Measurements from ENCODE around the gene TEC. TPM values are rescaled to one million over a fixed set of nuclear protein-coding genes. Genes with fewer than 3 reads are reported as not detected.

The TEC gene
- total RNA-seq, 1 donor from 2014 or later: 2.2 TPM

DNA sequence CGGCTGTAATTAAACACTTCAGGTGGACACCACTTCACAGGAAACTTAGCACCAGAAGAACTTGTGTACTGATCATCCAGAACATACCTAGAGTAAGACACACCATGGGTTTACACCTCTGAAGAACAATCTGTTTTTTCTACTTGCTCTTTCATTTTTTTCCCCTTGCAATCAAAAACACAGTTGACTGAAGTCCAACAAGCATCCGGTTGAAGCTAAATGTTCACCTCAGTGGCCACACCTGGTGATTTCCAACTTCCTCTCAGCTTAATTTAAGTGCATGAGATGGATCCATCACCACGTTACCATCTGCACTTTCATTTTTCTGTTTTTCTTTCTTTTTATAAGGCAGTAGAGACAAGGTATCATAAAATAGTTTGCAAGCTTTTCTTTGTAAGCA, 130.7 kb downstream of the TEC start:
- ATAC-seq: no peak
- DNase-seq: no peak
- intact Hi-C loops (cut with micrococcal nuclease): no loop called here

DNA sequence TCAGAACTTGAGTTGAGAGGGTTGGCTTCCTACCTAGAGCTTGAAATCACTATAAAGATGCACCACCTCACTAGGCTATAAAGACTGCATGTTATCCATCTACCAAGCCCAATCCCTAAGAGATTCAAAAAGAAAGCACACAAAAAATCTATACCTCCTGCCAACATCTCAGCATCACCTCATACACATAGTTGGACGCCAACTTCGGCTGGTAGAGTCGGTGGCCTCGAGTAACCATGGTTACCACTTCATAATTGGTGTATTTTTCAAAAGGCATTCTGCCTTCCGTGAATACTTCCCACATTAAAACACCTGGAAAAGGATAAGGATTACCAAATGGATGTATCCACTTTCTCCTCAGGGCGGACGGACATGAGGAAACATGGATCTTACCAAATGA, 131.1 kb downstream of the TEC start:
- intact Hi-C loops (cut with micrococcal nuclease): no loop called here
- DNase-seq (no peak), ATAC-seq (no peak)

DNA sequence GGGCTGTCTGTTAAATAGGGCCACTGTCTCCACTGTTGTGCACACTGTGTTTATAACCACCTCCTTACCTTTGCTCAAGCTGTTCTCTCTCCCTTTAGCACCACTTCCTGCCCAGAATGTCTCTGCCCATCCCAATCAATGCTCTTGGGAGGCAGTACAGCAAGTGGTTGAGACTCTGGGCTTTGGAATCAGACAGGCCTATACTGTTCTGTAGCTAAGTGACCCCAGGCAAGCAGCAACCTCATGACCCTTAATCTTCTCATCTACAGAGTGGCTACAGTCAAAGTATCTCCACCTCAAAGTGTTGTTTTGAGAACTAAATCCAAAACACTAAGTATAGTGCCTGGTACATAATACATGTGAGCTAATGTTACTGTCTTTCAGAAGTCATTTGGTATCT, 131.8 kb downstream of the TEC start:
- DNase-seq (no peak), ATAC-seq (no peak)
- intact Hi-C loops (cut with micrococcal nuclease): no loop called here

DNA sequence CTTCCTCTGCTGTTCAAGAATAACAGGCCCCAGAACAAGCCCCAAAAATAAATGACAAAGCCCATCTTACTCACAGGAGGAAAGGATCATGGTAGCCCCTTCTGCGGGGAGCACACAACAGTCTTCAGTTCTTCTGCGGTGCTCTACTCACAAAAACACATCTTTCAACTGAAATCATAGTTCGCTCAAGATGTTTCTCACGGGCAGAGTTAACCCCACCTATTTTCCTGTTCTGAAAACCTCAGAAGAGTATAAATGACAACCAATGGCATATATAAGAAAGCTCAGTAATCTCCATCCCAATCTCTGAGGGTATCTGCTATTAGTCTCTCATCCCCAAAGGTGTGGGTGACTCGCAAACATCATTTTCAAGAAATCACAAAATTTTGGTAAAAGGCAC, 135.6 kb downstream of the TEC start, which contains the start of gene TXK:
TSS of gene TXK (minus strand) at position 170 of the 400 bp plus-strand sequence. CDS start at position 90, 80 bp downstream.
- no peak for ATAC-seq
- intact Hi-C loops (cut with micrococcal nuclease): no loop called here
- DNase-seq: no peak

DNA sequence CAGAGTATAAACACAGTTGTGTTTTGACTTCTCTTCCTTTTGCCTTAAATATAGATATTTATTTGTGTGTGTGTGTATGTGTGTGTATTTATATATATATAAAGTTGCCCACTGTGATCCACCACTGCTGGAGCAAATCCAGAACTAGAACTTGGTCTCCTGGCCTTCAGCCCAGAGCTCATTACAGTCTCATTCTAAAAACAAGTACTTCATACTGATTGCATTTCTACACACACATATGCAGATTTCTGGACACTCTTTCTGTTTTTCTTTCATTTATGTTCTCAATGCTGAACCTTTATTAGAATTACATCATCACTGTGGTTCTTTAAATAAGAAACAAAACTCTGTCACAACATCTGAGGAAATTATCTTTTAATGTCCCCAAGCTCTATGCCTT, 136.0 kb downstream of the TEC start:
- ATAC-seq (peak; percentile 38), DNase-seq (no peak)
- intact Hi-C loops (cut with micrococcal nuclease): no loop called here

DNA sequence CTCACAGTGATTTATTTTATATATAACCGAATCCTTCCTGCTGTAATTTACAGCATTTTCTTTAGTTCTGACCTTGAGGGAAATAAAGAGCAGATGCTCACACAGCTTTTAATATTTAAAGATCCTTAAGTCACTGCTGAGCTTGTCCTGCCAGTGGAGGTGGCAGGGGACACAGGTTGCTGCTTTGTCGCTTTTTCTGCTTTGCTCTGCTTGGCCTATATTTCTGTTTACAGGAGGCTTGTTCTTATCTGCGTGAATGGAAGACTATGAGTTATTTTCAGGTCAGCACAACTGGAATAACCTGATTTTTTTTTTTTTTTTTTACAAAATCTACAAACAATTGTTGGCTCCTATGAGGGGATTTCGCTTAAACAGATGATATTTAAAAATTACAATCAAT, 137.9 kb downstream of the TEC start:
- ATAC-seq (no peak), DNase-seq (no peak)
- intact Hi-C loops (cut with micrococcal nuclease): no loop called here

DNA sequence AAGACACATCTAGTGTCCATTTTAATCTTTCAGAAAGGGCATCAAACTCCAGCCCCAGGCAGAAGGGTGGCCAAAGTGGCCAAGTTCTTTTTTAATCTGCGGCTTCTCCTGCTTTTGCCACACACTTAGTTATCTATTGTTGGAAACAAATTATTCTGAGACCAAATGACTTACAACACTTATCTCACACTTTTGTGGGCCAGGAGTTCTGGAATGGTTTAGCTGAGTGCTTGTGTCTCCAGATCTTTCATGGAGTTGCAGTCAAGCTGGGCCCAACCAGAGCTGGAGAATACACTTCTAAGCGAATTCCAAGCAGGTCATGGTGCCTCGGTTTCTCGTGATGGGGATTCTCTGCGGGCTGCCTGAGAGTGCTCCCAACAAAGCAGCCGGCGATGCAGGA, 139.5 kb downstream of the TEC start:
- ATAC-seq: peak; percentile 67
- peak; percentile 27 for DNase-seq
- intact Hi-C loops (cut with micrococcal nuclease): no loop called here

DNA sequence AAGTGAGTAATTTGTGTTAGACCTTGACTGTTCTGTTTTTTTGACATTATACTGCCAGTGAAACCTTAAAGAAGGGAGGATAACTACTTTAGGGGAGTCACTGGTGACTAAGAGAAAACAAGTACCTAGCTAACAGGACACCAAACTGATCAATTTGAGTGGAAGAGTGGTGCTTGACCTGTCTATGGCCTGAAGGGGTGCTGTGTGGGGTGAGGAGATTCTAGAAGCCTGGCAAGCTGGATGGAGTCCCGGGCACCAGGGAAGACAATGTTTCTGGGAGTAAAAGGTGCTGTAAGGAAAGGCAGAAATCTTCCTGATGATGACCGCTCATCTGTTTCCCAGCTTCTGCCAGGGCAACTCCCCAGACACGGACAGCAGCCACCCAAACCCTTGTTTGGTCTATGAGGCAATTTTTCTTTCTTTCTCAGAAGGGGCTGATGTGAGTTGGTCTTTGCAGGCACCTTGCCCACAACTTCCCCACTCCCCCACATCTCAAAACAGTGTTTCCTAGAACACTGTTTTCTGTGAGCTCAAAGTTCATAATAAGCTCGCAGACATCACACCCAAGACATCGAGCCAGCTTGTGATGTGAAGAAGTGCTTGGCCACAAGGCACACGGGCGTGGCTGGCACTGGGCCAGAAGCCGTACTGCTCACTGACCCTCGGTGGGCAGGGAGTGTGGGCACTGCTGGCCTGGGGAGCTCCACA, 140.2 kb downstream of the TEC start:
- ATAC-seq: peak; percentile 8

DNA sequence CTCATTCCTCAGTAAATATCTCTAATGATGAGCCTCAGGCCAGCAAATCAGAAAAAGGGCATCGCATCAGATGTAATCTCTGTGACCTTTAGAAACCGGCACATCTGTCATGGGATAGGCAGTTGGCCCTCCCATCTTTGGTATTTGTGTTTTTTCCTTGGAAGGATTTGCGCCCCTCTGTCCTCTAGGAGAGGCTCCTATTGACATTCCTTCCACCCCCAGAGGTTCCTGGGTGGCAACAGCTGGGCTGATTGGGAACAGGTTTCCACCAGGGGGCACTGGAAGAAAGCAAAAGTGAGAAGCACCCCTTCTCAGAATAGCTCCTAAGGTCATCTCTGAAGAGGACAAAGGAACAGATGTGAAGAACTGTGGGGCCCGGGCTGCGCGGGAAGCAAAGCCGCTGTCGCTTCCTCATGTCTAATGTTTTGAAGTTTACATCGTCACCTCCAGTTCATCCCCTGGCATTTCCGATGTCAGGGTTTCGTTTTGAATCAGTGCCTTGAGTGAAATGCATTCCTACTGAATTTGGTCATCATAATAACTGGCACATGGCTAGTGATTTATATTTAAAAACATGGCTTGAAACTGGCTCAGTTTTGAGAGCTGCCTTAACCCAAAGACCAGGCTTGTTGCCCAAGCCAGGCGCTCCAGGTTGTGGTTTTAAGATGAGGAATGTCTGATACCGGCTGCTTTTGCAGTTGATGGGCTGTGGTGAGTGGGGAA, 141.8 kb downstream of the TEC start:
- intact Hi-C loops (cut with micrococcal nuclease): no loop called here
- ATAC-seq (peak; percentile 87), DNase-seq (peak; percentile 54)

More for the DNA sequence above, 140.2 kb downstream of the TEC start:
- peak; percentile 48 for DNase-seq
- intact Hi-C loops (cut with micrococcal nuclease): no loop called here

DNA sequence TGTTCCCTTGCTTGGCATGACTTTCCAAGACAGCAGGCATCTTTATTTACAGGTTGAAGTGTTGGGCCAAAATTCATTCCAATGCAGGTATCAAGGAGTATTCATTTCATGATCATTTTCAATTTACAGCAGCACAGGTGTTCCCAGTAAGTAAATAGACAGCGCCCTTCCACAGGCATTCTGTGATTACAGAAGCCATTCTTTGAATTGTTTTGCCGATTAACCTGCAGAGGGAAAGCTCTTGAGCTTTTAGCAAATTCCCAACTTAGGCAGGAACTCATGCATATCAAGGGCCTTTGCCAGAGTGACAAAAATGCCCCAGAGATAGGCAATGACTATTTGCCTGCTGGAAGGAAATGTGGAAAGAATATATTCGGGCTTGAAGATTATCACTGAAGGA, 142.4 kb downstream of the TEC start:
- DNase-seq (no peak), ATAC-seq (no peak)
- intact Hi-C loops (cut with micrococcal nuclease): no loop called here

DNA sequence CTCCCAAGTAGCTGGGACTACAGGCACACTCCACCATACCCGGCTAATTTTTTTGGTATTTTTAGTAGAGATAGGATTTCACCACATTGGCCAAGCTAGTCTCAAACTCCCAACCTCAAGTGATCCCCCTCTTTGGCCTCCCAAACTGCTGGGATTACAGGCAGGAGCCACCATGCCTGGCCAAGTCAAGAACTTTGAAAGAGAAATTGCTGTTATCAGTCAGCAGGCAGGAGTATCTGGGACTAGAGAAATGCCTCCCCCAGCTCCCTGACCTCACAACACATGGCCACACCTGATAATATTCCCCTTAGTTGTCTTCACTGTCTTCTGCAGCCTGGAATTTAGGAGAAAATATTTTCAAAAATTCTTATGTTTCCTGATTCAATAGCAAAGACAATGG, 143.0 kb downstream of the TEC start:
- intact Hi-C loops (cut with micrococcal nuclease): no loop called here
- DNase-seq (no peak), ATAC-seq (no peak)

DNA sequence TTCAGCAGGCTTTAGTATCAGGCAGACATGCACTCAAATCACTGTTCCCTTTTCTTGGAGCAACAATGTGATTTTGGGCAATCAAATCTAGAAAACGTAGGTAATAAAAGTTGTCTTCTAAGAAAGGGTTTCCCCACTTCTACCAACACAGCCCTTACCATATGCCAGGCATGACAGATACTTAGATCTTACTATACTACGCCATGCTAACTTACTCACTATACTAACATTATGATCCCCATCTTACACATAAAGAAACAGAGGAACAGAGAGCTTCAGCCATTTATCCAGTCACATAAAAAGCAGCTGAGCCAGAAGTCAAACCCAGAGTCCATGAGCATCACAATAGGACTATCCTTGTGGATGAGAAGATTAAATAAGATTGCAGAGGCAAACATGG, 144.8 kb downstream of the TEC start:
- DNase-seq (no peak), ATAC-seq (no peak)
- intact Hi-C loops (cut with micrococcal nuclease): no loop called here

DNA sequence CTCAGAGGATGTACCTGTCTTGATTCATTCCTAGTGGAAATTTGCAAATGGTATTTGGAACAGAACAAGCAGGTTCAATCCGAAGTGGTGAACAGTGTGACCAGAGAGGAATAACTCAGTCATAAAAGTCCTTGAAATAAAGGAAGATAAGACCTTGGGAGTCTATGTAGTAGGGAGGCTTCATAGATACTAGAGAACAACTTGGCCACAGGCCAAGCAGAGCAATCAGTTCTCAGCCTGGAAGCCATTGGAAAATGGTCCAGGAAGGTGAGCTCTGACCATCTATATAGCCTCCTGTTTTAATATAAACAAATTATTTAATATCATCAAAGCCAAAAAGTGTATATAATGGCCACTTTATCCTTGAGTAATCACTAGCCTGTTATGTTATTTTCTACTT, 146.9 kb downstream of the TEC start:
- ATAC-seq (no peak), DNase-seq (no peak)
- intact Hi-C loops (cut with micrococcal nuclease): no loop called here

DNA sequence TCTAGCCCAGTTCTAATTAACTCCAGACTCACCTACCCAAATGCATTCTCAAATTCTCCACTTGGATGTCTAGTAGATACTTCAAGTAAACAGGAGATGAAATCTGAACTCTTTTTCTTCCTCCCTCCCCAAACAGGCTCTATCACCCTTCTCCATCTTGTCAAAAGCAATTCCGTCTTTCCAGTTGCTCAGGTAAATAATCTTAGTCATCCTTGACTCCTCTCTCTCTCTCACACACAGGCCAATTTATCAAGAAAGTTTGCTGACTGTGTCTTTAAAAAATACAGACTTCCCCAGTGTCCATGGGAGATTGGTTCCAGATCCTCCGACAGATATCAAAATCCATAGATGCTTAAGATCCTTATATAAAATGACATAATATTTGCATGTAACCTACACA, 148.5 kb downstream of the TEC start:
- DNase-seq (no peak), ATAC-seq (no peak)
- intact Hi-C loops (cut with micrococcal nuclease): no loop called here

DNA sequence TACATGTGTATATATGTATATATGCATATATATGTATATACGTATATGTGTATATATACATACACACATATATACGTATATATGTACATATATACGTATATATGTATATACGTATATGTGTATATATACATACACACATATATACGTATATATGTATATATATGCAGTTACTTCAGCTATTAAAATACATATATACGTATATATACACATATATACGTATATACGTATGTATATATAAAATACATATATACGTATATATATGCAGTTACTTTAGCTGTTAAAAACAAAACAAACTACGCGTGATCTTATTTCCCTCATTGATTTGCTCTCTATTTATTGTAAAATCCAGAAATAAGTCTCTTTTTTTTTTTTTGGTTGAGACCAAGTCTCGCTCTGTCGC, 149.5 kb downstream of the TEC start:
- DNase-seq: no peak
- no peak for ATAC-seq
- intact Hi-C loops (cut with micrococcal nuclease): no loop called here

DNA sequence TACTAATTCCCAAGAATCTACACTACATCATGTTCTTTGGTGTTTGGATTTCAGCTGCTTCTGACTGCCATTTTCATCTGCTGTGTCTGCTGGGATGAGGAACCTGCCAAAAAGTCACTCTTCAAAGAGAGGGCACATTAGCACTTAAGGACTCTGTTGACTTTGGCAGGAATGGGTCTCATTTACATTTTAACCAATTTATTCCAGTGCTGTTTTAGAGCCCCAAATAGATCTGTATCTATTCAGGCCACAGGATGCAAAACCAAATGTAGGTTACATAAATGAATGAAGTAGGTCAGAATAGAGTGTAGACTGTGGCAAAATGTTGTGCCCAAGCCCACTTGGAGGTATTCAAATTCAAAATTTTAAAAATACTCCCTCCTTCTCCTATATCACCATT, 150.0 kb downstream of the TEC start:
- ATAC-seq (no peak), DNase-seq (no peak)
- intact Hi-C loops (cut with micrococcal nuclease): no loop called here

DNA sequence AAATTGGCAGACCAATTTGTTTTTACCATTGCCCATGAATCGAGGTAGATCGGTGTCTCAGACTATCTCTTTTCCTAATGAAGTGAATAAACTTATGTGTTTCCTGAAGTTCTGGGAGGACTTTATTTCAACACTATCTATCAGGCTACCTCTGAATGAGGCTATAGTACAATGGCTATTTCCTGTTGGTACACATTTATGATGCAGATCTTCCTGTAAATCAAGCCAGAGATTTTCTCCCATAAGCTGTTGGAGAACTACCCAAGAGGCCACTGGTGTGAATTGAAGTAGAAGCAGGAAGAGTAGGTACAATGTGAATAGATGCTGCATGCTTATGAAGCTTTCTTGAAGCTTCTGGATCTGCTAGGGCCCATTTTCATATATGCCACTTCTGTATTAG, 151.6 kb downstream of the TEC start:
- no peak for DNase-seq
- intact Hi-C loops (cut with micrococcal nuclease): no loop called here
- no peak for ATAC-seq

DNA sequence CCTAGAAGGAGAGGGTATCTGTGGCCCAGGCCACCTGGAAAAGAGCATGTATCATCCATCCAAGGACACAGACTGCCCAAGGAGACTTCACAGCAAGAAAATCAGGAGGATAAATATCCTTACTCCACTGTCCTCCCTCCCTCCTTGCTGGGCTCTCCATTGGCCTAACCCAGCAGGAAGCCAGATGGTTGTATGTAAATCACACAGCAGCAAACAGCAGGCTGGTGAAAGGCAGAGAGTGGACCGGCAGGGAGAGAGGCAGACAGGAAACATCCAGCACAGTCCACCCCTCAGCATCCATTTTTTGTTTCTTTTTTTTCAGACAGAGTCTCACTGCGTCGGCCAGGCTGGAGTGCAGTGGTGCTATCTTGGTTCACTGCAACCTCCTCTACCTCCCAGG, 153.1 kb downstream of the TEC start:
- intact Hi-C loops (cut with micrococcal nuclease): no loop called here
- ATAC-seq (no peak), DNase-seq (no peak)

DNA sequence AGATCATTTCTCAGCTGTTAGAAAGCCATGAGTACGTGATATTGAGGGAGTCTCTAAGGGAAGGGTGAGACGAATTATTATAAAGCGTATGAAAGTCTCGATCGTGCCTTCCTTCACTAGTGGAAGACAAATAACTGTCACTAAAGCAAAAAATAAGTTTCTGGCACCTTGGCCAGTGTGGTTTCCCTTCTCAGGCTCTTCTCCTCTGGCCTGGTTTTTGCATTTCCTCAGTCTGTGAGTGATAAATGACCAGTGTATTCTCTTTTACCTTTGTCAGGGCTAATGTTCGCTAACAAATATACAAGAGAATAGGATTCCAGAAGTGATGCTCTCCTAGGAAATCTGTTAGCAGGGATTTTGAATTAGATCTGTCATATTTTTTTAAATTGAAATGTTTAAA, 155.2 kb downstream of the TEC start:
- DNase-seq (no peak), ATAC-seq (no peak)
- intact Hi-C loops (cut with micrococcal nuclease): no loop called here

DNA sequence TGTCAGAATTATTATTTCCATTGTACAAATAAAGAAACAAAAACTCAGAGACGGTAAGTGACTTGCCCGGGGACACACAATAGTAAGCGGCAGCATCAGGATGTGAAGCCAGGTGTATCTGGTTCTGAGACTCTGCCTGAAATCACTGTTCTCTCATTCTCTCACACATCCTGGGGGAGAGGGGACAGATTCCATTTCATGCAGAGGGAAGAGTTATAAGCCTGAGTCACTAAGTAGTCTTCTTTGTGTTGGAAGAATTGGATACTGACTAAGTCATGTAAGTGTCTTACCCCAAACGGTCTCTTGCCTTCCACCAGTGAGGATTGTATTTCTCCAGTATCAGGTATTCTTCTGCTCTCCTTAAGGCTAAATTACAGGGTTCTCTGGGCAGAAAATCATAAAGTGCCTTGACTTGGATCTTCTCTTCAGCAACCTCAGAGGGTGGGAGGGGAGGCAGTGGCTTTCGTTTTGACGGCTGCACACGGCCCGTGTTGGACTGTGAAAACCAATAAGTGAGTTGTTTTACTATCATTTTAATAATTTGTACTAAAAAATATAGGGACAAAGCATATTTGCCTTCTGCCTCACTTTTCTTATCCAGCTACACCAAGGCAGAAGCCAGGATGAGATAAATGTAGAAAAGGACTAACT, 157.5 kb downstream of the TEC start:
- DNase-seq (no peak), ATAC-seq (no peak)
- intact Hi-C loops (cut with micrococcal nuclease): no loop called here
